Measurements from ENCODE around the gene ARGFX. TPM values are rescaled to one million over a fixed set of nuclear protein-coding genes. Genes with fewer than 3 reads are reported as not detected.

Gene ARGFX
- total RNA-seq, 4 donors from 2014 or later, result not detected

DNA sequence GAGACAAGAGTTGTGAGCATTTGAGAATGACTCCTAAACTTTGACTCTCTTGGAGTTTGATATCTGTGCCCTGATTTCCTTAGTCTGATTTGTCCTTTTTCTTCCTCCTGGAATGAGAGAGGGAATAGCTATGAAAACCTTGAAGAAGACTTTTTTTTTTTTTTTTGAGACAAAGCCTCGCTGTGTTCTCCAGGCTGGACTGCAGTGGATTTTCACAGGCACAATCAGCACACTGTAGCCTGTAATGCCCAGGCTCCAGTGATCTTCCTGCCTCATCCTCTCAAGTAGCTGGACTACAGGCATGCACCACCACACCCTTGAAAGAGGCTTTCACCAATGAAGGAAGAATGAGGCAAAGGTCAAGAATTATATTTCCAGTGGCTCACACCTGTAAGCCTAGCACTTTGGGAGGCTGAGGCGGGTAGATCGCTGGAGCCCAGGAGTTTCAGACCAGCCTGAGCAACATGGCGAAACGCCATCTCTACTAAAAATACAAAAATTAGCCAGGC lies 10.3 kb upstream of the ARGFX start:
- 83 to 91% methylated on average over 5 of the region's 5 CpGs for WGBS, 2 donors
- TF ChIP-seq POLR2A (IDR thresholded peaks at IDR 0.05) (no peak), EP300 (IDR thresholded peaks at IDR 0.05) (no peak)
- TF ChIP-seq, protein P1, sequence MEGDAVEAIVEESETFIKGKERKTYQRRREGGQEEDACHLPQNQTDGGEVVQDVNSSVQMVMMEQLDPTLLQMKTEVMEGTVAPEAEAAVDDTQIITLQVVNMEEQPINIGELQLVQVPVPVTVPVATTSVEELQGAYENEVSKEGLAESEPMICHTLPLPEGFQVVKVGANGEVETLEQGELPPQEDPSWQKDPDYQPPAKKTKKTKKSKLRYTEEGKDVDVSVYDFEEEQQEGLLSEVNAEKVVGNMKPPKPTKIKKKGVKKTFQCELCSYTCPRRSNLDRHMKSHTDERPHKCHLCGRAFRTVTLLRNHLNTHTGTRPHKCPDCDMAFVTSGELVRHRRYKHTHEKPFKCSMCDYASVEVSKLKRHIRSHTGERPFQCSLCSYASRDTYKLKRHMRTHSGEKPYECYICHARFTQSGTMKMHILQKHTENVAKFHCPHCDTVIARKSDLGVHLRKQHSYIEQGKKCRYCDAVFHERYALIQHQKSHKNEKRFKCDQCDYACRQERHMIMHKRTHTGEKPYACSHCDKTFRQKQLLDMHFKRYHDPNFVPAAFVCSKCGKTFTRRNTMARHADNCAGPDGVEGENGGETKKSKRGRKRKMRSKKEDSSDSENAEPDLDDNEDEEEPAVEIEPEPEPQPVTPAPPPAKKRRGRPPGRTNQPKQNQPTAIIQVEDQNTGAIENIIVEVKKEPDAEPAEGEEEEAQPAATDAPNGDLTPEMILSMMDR (IDR thresholded peaks at IDR 0.05), result no peak
- Histone ChIP-seq H3K9me3 (no peaks in the 10 kb centered on the region), H3K36me3 (no peaks in the 10 kb centered on the region), H3K27ac (no peak overlapping the region), H3K27me3 (no peaks in the 10 kb centered on the region), H3K4me3 (no peak overlapping the region), H3K4me1 (peaks cover 0 to 6% (median 0%) of the 10 kb centered on the region in 4 donors)
- no peak for DNase-seq (ENCODE audit: low spot score in 2 of 2)

DNA sequence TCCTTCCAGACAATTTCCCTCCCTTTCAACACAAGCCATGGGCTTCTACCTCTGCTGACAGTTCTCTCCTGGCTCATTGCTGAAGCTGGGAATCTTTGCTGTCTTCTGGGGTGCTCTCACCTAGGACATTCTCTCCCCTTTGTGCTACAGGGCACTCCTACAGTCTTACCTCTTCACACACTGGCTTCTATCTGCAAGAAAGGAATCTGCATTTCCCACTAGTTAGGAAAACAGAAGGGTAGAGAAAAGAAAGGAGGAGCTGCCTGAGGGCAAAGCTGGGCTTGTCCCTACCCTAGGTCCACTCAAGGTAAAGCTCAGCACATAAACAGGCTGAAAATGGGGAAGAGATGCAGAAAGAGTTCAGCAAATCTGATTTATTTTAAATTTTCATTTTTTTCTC lies 5.6 kb upstream of the ARGFX start:
- TF ChIP-seq EP300 (IDR thresholded peaks at IDR 0.05), result no peak
- TF ChIP-seq POLR2A (IDR thresholded peaks at IDR 0.05), result no peak
- Histone ChIP-seq H3K27me3 (no peaks in the 10 kb centered on the region), H3K9me3 (no peaks in the 10 kb centered on the region), H3K4me3 (no peak overlapping the region), H3K27ac (no peak overlapping the region), H3K36me3 (no peaks in the 10 kb centered on the region), H3K4me1 (no peaks in the 10 kb centered on the region)
- DNase-seq (ENCODE audit: low spot score in 2 of 2), result no peak

DNA sequence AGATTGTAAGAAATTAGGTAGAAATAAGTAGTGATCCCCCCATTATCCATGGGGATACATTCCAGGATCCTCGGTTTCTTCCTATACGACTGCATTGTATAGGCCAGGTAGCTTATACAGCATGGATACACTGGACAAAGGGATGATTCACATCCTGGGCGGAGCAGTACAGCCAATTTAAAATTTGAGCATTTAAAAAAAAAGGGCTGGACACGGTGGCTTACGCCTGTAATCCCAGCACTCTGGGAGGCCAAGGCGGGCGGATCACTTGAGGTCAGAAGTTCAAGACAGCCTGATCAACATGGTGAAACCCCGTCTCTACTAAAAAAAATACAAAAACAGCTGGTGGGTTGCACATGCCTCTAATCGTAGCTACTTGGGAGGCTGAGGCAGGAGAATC lies 976 bp upstream of the ARGFX start:
- no peak for TF ChIP-seq POLR2A (IDR thresholded peaks at IDR 0.05)
- TF ChIP-seq, protein P1 (IDR thresholded peaks at IDR 0.05), result no peak
- no peak for TF ChIP-seq EP300 (IDR thresholded peaks at IDR 0.05)
- no peak for DNase-seq (ENCODE audit: low spot score in 2 of 2)
- 75 to 77% methylated on average over 9 of the region's 9 CpGs for WGBS, 2 donors
- Histone ChIP-seq H3K36me3 (no peaks in the 10 kb centered on the region), H3K27ac (no peak overlapping the region), H3K9me3 (no peaks in the 10 kb centered on the region), H3K4me1 (no peaks in the 10 kb centered on the region), H3K27me3 (no peaks in the 10 kb centered on the region), H3K4me3 (no peak overlapping the region)

DNA sequence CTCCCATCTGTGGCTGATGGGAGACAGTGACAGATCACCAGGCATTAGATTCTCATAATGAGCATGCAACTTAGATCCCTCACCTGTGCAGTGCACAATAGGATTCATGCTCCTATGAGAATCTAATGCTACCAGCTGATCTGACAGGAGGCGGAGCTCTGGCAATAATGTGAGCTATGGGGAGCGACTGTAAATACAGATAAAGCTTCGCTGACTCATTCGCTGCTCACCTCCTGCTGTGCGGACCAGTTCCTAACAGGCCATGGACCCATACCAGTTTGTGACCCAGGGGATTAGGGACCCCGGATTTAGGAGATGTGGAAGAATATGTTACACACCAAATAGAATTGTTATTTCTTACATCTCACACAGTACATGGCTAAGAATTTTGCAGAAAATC lies 6.7 kb downstream of the ARGFX start:
- Histone ChIP-seq H3K4me3 (no peak overlapping the region), H3K27me3 (no peaks in the 10 kb centered on the region), H3K36me3 (no peaks in the 10 kb centered on the region), H3K4me1 (no peaks in the 10 kb centered on the region), H3K9me3 (no peaks in the 10 kb centered on the region), H3K27ac (no peak overlapping the region)
- no peak for TF ChIP-seq EP300 (IDR thresholded peaks at IDR 0.05)
- no peak for TF ChIP-seq POLR2A (IDR thresholded peaks at IDR 0.05)
- TF ChIP-seq, protein P1 (IDR thresholded peaks at IDR 0.05), result no peak
- WGBS, 2 donors, result 83% methylated on average over 6 of the region's 6 CpGs
- DNase-seq (ENCODE audit: low spot score in 2 of 2), result no peak

DNA sequence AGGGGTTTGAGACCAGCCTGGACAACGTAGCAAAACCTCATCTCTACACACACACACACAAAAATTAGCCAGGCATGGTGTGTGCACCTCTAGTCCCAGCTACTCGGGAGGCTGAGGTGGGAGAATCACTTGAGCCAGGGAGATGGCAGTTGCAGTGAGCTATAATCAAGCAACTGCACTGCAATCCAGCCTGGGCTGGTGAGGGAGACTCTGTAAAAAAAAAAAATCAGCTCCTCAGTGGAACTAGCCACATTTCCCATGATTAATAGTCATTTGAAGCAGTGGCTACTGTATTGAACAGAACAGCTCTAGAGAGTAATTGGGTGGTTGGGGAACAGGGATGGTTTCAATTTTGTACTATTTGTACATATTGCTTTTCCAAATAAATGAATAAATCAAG lies 13.9 kb downstream of the ARGFX start:
- H3K9me3 ChIP-seq, result no peaks in the 10 kb centered on the region

DNA sequence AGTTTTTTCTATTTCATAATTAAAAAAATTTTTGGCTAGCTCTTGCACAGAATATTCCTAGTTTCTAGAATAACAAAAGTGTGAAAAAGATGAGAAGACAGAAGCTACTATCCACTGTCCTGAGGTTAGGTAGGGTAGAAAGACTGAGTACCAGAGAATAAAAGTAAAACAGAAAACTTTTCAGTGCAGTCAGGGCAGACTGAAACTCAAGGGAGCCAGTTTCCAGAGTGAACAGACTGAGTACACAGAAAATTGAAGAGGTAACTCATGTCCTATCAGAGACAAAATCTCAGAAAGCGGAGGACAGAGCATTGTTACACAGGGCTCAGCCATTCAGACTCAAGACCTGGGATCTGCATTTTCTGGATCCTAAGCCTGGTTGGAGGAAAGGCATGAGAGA lies 16.7 kb downstream of the ARGFX start:
- Histone ChIP-seq H3K27me3 (no peaks in the 10 kb centered on the region), H3K4me3 (no peak overlapping the region), H3K27ac (no peak overlapping the region), H3K9me3 (no peaks in the 10 kb centered on the region), H3K4me1 (no peaks in the 10 kb centered on the region), H3K36me3 (no peaks in the 10 kb centered on the region)
- TF ChIP-seq EP300 (IDR thresholded peaks at IDR 0.05), result no peak
- TF ChIP-seq, protein P1 (IDR thresholded peaks at IDR 0.05), result no peak
- no peak for TF ChIP-seq POLR2A (IDR thresholded peaks at IDR 0.05)
- 72 to 82% methylated on average over 1 of the region's 1 CpG for WGBS, 2 donors
- DNase-seq (ENCODE audit: low spot score in 2 of 2), result no peak

More for the DNA sequence above, 13.9 kb downstream of the ARGFX start:
- no peak for DNase-seq (ENCODE audit: low spot score in 2 of 2)
- no peak for TF ChIP-seq EP300 (IDR thresholded peaks at IDR 0.05)
- 58 to 75% methylated on average over 2 of the region's 2 CpGs for WGBS, 2 donors
- Histone ChIP-seq H3K36me3 (no peaks in the 10 kb centered on the region), H3K27me3 (no peaks in the 10 kb centered on the region), H3K4me1 (no peaks in the 10 kb centered on the region), H3K27ac (no peak overlapping the region), H3K4me3 (no peak overlapping the region)

All from tibial nerve (tissue), 4 donors.